H1 (cell line): ENCODE data around the gene TTC3. TPM values are rescaled to one million over a fixed set of nuclear protein-coding genes. Genes with fewer than 3 reads are reported as not detected.
A peak's percentile ranks its signal among the peaks of the same experiment; 100 is the strongest.

ENCODE experiments used
- CTCF ChIA-PET: fragments of 300-600 bp; sonication (Branson Sonifier 250); formaldehyde crosslinking; loops from one replicate; lab custom pipeline; 2021; ENCODE audit not compliant: partially characterized antibody; lab: Charles Lee
- POLR2A ChIA-PET: fragments of 300-600 bp; sonication (Branson Sonifier 250); formaldehyde crosslinking; loops from one replicate; lab custom pipeline; 2021; ENCODE audit warnings: inconsistent platforms; ENCODE audit not compliant: partially characterized antibody; lab: Charles Lee
- DNase-seq, 2 experiments: peaks; one replicate each; pipeline versions ENCODE4 v3.0.0 to v3.0.0-alpha.2; 2010 to 2022; ENCODE audit warnings: low spot score in 2 of 2, low read depth in 1 of 2, mixed read lengths in 1 of 2
- FAIRE-seq: peaks from 2 replicates; lab custom pipeline; 2011; peaks lifted over from hg19 to GRCh38; lab: Jason Lieb, UNC
- H2AFZ ChIP-seq: 2 replicates; pipeline ENCODE4 v1.8.1; 2012; ENCODE audit warnings: low read length, inconsistent platforms
- H2AK5ac ChIP-seq: 2 replicates; pipeline ENCODE4 v1.6.1; 2013; ENCODE audit warnings: low read depth, low read length
- H2BK120ac ChIP-seq: replicated peaks from 2 replicates; pipeline ENCODE3; 2013; ENCODE audit warnings: low read depth, low read length, inconsistent platforms
- H2BK12ac ChIP-seq: 2 replicates; pipeline ENCODE4 v1.6.1; 2013; ENCODE audit warnings: low read depth, low read length
- H2BK15ac ChIP-seq: 2 replicates; pipeline ENCODE4 v1.6.1; 2013; ENCODE audit warnings: low read length
- H2BK20ac ChIP-seq: 2 replicates; pipeline ENCODE4 v1.6.1; 2013; ENCODE audit warnings: low read length
- H2BK5ac ChIP-seq: 2 replicates; pipeline ENCODE4 v1.6.1; 2013; ENCODE audit warnings: low read depth, low read length
- H3K14ac ChIP-seq: 2 replicates; pipeline ENCODE4 v1.6.1; 2013; ENCODE audit warnings: inconsistent platforms; ENCODE audit not compliant: insufficient read length
- H3K18ac ChIP-seq: 2 replicates; pipeline ENCODE4 v1.6.1; 2013; ENCODE audit warnings: low read length; ENCODE audit errors: extremely low read depth
- H3K23ac ChIP-seq: 2 replicates; pipeline ENCODE4 v1.6.1; 2013; ENCODE audit warnings: inconsistent platforms; ENCODE audit not compliant: insufficient read length
- H3K23me2 ChIP-seq: 2 replicates; pipeline ENCODE4 v1.6.1; 2013; ENCODE audit warnings: low read depth, low read length
- H3K27ac ChIP-seq: 2 replicates; pipeline ENCODE4 v1.6.1; 2011; ENCODE audit warnings: low read depth, low read length, inconsistent platforms
- H3K27me3 ChIP-seq, 4 experiments: replicated peaks in 1 of 4; 1 replicate in 1 of 4; 2 replicates in 3 of 4; pipeline versions ENCODE4 v1.6.1 to v1.8.1; 2011 to 2013; ENCODE audit warnings: low read length in 3 of 4, mild to moderate bottlenecking in 3 of 4, inconsistent platforms in 2 of 4, mixed read lengths in 2 of 4, moderate library complexity in 1 of 4; ENCODE audit not compliant: control insufficient read depth in 3 of 4, insufficient read depth in 3 of 4; ENCODE audit errors: extremely low read depth in 1 of 4
- H3K36me3 ChIP-seq, 4 experiments: 2 replicates each; pipeline versions ENCODE4 v1.6.1 to v1.8.1; 2011 to 2013; ENCODE audit warnings: mild to moderate bottlenecking in 4 of 4, low read length in 3 of 4, moderate library complexity in 2 of 4, control low read depth in 1 of 4, inconsistent platforms in 1 of 4; ENCODE audit not compliant: insufficient read depth in 4 of 4, control insufficient read depth in 2 of 4
- H3K4ac ChIP-seq: replicated peaks from 2 replicates; pipeline ENCODE3; 2013; ENCODE audit warnings: low read length, low read depth, mixed read lengths, inconsistent platforms; ENCODE audit not compliant: insufficient read length
- H3K4me1 ChIP-seq, 4 experiments: replicated peaks in 1 of 4; 1 replicate in 1 of 4; 2 replicates in 3 of 4; pipeline versions ENCODE4 v1.6.1 to v1.8.1; 2011 to 2013; ENCODE audit warnings: low read length in 3 of 4, inconsistent platforms in 2 of 4, mixed read lengths in 1 of 4; ENCODE audit not compliant: insufficient read depth in 4 of 4, control insufficient read depth in 3 of 4
- H3K4me2 ChIP-seq, 2 experiments: 2 replicates each; pipeline versions ENCODE4 v1.6.1 to v1.8.1; 2011 to 2013; ENCODE audit warnings: low read depth in 2 of 2, low read length in 2 of 2, control low read depth in 1 of 2, inconsistent platforms in 1 of 2, mild to moderate bottlenecking in 1 of 2; ENCODE audit not compliant: insufficient read depth in 1 of 2
- H3K4me3 ChIP-seq, 4 experiments: fragments of 200-600, 300-600 bp in 1 of 4; sonication (generic), shearing (Covaris generic), sonication (Bioruptor Twin) in 1 of 4; 2 replicates each; pipeline versions ENCODE4 v1.5.1 to v1.8.1; 2011 to 2016; ENCODE audit warnings: low read length in 4 of 4, low read depth in 3 of 4, control low read depth in 2 of 4, inconsistent platforms in 2 of 4, mild to moderate bottlenecking in 2 of 4, mixed read lengths in 1 of 4, moderate library complexity in 1 of 4; ENCODE audit not compliant: insufficient read depth in 2 of 4; ENCODE audit errors: extremely low read depth in 1 of 4
- H3K56ac ChIP-seq: replicated peaks from 2 replicates; pipeline ENCODE3; 2013; ENCODE audit warnings: low read depth, mild to moderate bottlenecking, mixed read lengths, low read length, inconsistent platforms; ENCODE audit not compliant: insufficient read length
- H3K79me1 ChIP-seq: 2 replicates; pipeline ENCODE4 v1.6.1; 2013; ENCODE audit warnings: low read depth, low read length, control low read depth
- H3K79me2 ChIP-seq, 2 experiments: 2 replicates each; pipeline versions ENCODE4 v1.6.1 to v1.8.1; 2012 to 2013; ENCODE audit warnings: low read length in 2 of 2, mild to moderate bottlenecking in 2 of 2, inconsistent platforms in 1 of 2; ENCODE audit not compliant: insufficient read depth in 2 of 2, control insufficient read depth in 1 of 2
- H3K9ac ChIP-seq, 4 experiments: replicated peaks in 1 of 4; 1 replicate in 1 of 4; 2 replicates in 3 of 4; pipeline versions ENCODE4 v1.6.1 to v1.8.1; 2011 to 2013; ENCODE audit warnings: low read depth in 3 of 4, low read length in 3 of 4, control low read depth in 2 of 4, mild to moderate bottlenecking in 2 of 4, moderate library complexity in 2 of 4, inconsistent platforms in 1 of 4; ENCODE audit errors: extremely low read depth in 1 of 4
- H3K9me3 ChIP-seq, 2 experiments: 2 replicates each; pipeline versions ENCODE4 v1.6.1 to v1.8.1; 2012 to 2013; ENCODE audit warnings: mild to moderate bottlenecking in 2 of 2, moderate library complexity in 2 of 2, control low read depth in 1 of 2, inconsistent platforms in 1 of 2, low read depth in 1 of 2, low read length in 1 of 2, mixed read lengths in 1 of 2; ENCODE audit not compliant: insufficient read depth in 2 of 2
- H4K20me1 ChIP-seq, 2 experiments: replicated peaks in 1 of 2; 2 replicates each; pipeline versions ENCODE3 to v1.8.1; 2011 to 2013; ENCODE audit warnings: inconsistent platforms in 2 of 2, low read length in 2 of 2, mild to moderate bottlenecking in 1 of 2; ENCODE audit not compliant: insufficient read depth in 2 of 2, control insufficient read depth in 1 of 2
- H4K5ac ChIP-seq: 2 replicates; pipeline ENCODE4 v1.6.1; 2013; ENCODE audit warnings: low read length, low read depth, mixed read lengths, inconsistent platforms; ENCODE audit not compliant: insufficient read length
- H4K8ac ChIP-seq: 2 replicates; pipeline ENCODE4 v1.8.0; 2013; ENCODE audit warnings: mild to moderate bottlenecking, moderate library complexity, low read length, inconsistent platforms; ENCODE audit not compliant: insufficient read depth; ENCODE audit errors: extremely low read depth
- H4K91ac ChIP-seq: replicated peaks from 2 replicates; pipeline ENCODE3; 2013; ENCODE audit warnings: low read length, mixed read lengths, inconsistent platforms; ENCODE audit not compliant: insufficient read length
- BCL11A ChIP-seq, 2 experiments: IDR thresholded peaks; one replicate each; pipeline ENCODE4 v1.6.1; 2011; ENCODE audit warnings: low read depth in 2 of 2, low read length in 2 of 2, mild to moderate bottlenecking in 2 of 2
- CBX5 ChIP-seq: fragments of 300-800, 300-1000 bp; sonication (generic); IDR thresholded peaks from 2 replicates; pipeline ENCODE4 v1.7.1; 2016; ENCODE audit warnings: antibody characterized with exemption, low read length, low read depth
- CHD2 ChIP-seq: IDR thresholded peaks from 2 replicates; pipeline ENCODE4 v1.6.1; 2012; ENCODE audit warnings: low read length, improper control_type of control experiment
- CREB1 ChIP-seq: IDR thresholded peaks from 2 replicates; pipeline ENCODE4 v1.6.1; 2012; ENCODE audit warnings: inconsistent platforms
- GTF2F1 ChIP-seq: IDR thresholded peaks from 2 replicates; pipeline ENCODE4 v1.6.1; 2012; ENCODE audit warnings: low read depth, low read length, improper control_type of control experiment, borderline replicate concordance
- HDAC2 ChIP-seq, 2 experiments: fragments of 300-600 bp in 1 of 2; sonication (generic) in 1 of 2; IDR thresholded peaks; 2 replicates each; pipeline ENCODE4 v1.6.1; 2011 to 2012; ENCODE audit warnings: low read depth in 2 of 2, low read length in 2 of 2, mild to moderate bottlenecking in 2 of 2, moderate library complexity in 2 of 2, borderline replicate concordance in 1 of 2, inconsistent platforms in 1 of 2
- JUND ChIP-seq: IDR thresholded peaks from 2 replicates; pipeline ENCODE4 v1.6.1; 2011; ENCODE audit warnings: mild to moderate bottlenecking, improper control_type of control experiment, low read length
- NANOG ChIP-seq: IDR thresholded peaks from 2 replicates; pipeline ENCODE4 v1.6.1; 2011; ENCODE audit warnings: low read length, low read depth, mild to moderate bottlenecking, inconsistent platforms; ENCODE audit not compliant: insufficient read depth, poor library complexity, severe bottlenecking
- NRF1 ChIP-seq: IDR thresholded peaks from 2 replicates; pipeline ENCODE4 v1.6.1; 2011; ENCODE audit warnings: mild to moderate bottlenecking, low read depth, low read length, improper control_type of control experiment
- RAD21 ChIP-seq, 2 experiments: IDR thresholded peaks in 1 of 2; conservative IDR thresholded peaks in 1 of 2; 2 replicates each; pipeline ENCODE4 v1.6.1; 2011; ENCODE audit warnings: low read depth in 2 of 2, low read length in 2 of 2, improper control_type of control experiment in 1 of 2, inconsistent platforms in 1 of 2, mild to moderate bottlenecking in 1 of 2, moderate library complexity in 1 of 2
- RBBP5 ChIP-seq: IDR thresholded peaks from 2 replicates; pipeline ENCODE4 v1.7.1; 2012; ENCODE audit warnings: low read depth, mild to moderate bottlenecking, inconsistent platforms, low read length, moderate library complexity, borderline replicate concordance
- RXRA ChIP-seq: IDR thresholded peaks from 2 replicates; pipeline ENCODE4 v1.6.1; 2011; ENCODE audit warnings: low read depth, mild to moderate bottlenecking, low read length, moderate library complexity; ENCODE audit not compliant: insufficient read depth
- SAP30 ChIP-seq: fragments of 300-600 bp; sonication (generic); IDR thresholded peaks from 2 replicates; pipeline ENCODE4 v1.7.1; 2012; ENCODE audit warnings: low read length, moderate library complexity, mild to moderate bottlenecking, inconsistent platforms; ENCODE audit not compliant: insufficient read depth, insufficient replicate concordance
- SP1 ChIP-seq: IDR thresholded peaks from 2 replicates; pipeline ENCODE4 v1.6.1; 2011; ENCODE audit warnings: low read depth, low read length
- WGBS, 2 experiments: shearing (Covaris generic) in 1 of 2; methylation state at CpG; one replicate each; pipeline versions ENCODE4 v1.1.6 to v1.1.7; 2013 to 2015; ENCODE audit warnings: low lambda C conversion rate in 2 of 2, mixed read lengths in 2 of 2, inconsistent platforms in 1 of 2, low coverage in 1 of 2, missing lambda C conversion rate in 1 of 2; ENCODE audit not compliant: insufficient replicate concordance in 2 of 2, insufficient coverage in 1 of 2, insufficient read length in 1 of 2; ENCODE audit errors: extremely low coverage in 1 of 2, missing lambda C conversion rate in 1 of 2; 5-methylcytosine and 5-hydroxymethylcytosine counted together
- polyA plus RNA-seq, 7 experiments: library from polyadenylated mRNA; depleted of rRNA in 3 of 7; stranded (reverse) in 5 of 7; unstranded in 2 of 7; fragments of >200 nt in 5 of 7; fragments of 200-250 nt in 2 of 7; gene quantifications; 1 replicate in 5 of 7; 2 replicates in 1 of 7; 4 replicates in 1 of 7; pipeline versions ENCODE4 v1.2.1 to v1.2.3, GENCODE V29; 2011 to 2013; ENCODE audit warnings: missing spikeins in 2 of 7, mixed read lengths in 2 of 7
- total RNA-seq: library from RNA; stranded (reverse); fragmentation: NEBNext Ultra II Directional; extraction: Animal tissue kit (Norgen Biotek cat#: 25700); gene quantifications from 2 replicates; pipeline ENCODE4 v1.2.1, GENCODE V29; 2021

The TTC3 gene
- total and polyA plus RNA-seq, 2 of the 8 experiments (the other 6 are each of a cell fraction or from before 2014, with no cell fraction given), result 11.0 to 36.2 TPM

DNA sequence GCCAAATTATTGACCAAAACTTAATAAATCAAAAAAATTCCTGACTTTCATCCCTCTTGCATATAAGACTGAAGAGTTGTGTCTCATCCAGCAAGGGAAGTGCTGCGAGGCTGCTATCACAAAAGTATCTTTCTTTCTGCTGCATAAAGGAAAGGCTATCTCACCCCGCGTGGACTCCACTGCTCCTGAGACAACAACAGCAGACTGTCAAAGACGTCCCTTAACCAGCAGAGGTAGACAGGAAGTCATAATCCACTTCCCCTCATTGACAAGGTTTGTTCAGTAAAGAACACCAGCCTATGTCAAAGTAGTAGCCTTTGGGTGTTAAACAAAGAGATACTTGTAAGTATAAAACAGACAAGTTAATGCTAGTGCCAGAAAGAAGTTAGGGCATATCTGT lies 164.7 kb downstream of the TTC3 start:
- Histone ChIP-seq H3K4me2 (no peak overlapping the region), H4K91ac (no peak overlapping the region), H2BK15ac (no peak overlapping the region), H3K4me3 (no peak overlapping the region), H3K9me3 (no peaks in the 10 kb centered on the region), H3K4ac (no peak overlapping the region), H3K14ac (no peak overlapping the region), H3K4me1 (no peaks in the 10 kb centered on the region), H2BK120ac (no peak overlapping the region), H3K27me3 (no peaks in the 10 kb centered on the region), H2AFZ (no peak overlapping the region), H4K5ac (no peak overlapping the region), H3K56ac (no peak overlapping the region), H3K79me2 (peaks cover 3 to 24% of the 10 kb centered on the region in 2 experiments; a peak in 3 of 4 replicates), H2BK5ac (no peak overlapping the region), H2BK12ac (no peak overlapping the region), H3K23ac (no peak overlapping the region), H2AK5ac (no peak overlapping the region), H3K79me1 (peaks cover 10% of the 10 kb centered on the region), H4K20me1 (peaks cover 4 to 10% of the 10 kb centered on the region in 2 experiments), H4K8ac (no peak overlapping the region), H3K27ac (no peak overlapping the region), H3K9ac (no peak overlapping the region), H3K18ac (no peak overlapping the region), H3K36me3 (peaks cover 0 to 32% (median 4%) of the 10 kb centered on the region in 4 experiments; a peak in 5 of 8 replicates), H2BK20ac (no peak overlapping the region), H3K23me2 (no peaks in the 10 kb centered on the region)
- FAIRE-seq (no peak), DNase-seq (peak in 1 of 2 experiments; percentile 2)
- 90% methylated on average over 4 of the region's 4 CpGs; no CpG with 5 or more reads in 1 of the 2 experiments for WGBS, 2 experiments
- CTCF ChIA-PET, result no interaction called here
- POLR2A ChIA-PET, result no interaction called here
- TF ChIP-seq JUND, result no peak
- no peak for TF ChIP-seq SP1
- TF ChIP-seq HDAC2 (IDR thresholded peaks at IDR 0.05; ENCODE audit: borderline replicate concordance in 1 of 2, low read depth in 2 of 2, low read length in 2 of 2), result no peak
- TF ChIP-seq CHD2, result no peak
- TF ChIP-seq CREB1, result no peak
- TF ChIP-seq GTF2F1, result no peak
- TF ChIP-seq RXRA, result no peak
- TF ChIP-seq RAD21 (IDR thresholded peaks at IDR 0.05 in 1 of 2, conservative IDR thresholded peaks at IDR 0.05 in 1 of 2; ENCODE audit: low read depth in 2 of 2, low read length in 2 of 2), result no peak
- no peak for TF ChIP-seq NRF1
- TF ChIP-seq RBBP5, result no peak
- no peak for TF ChIP-seq SAP30
- TF ChIP-seq BCL11A (IDR thresholded peaks at IDR 0.05; ENCODE audit: low read depth in 2 of 2, low read length in 2 of 2), result no peak
- TF ChIP-seq NANOG, result no peak
- TF ChIP-seq CBX5, result no peak
